HL-60 (cell line): ENCODE measurements around the gene SLC45A1.

Experiments used
- DNase-seq, 2 experiments: peaks; one replicate each; pipeline ENCODE4 v3.0.0-alpha.2; 2010 to 2020; ENCODE audit warnings: low read depth in 1 of 2, low spot score in 1 of 2
- H3K27ac ChIP-seq: fragments of 250-450 bp; sonication (Bioruptor Pico); replicated peaks from 2 replicates; pipeline ENCODE4 v1.5.1; 2020; ENCODE audit warnings: mild to moderate bottlenecking, moderate library complexity
- H3K27me3 ChIP-seq: fragments of 250-450 bp; sonication (Bioruptor Pico); 2 replicates; pipeline ENCODE4 v1.5.1; 2021; ENCODE audit warnings: mild to moderate bottlenecking, moderate library complexity; ENCODE audit not compliant: insufficient read depth, poor library complexity, severe bottlenecking
- H3K4me3 ChIP-seq: replicated peaks from 2 replicates; pipeline ENCODE4 v1.5.1; 2011; ENCODE audit warnings: mild to moderate bottlenecking, control low read depth, low read length; ENCODE audit not compliant: insufficient read depth
- CTCF ChIP-seq: IDR thresholded peaks from one replicate; pipeline ENCODE4 v1.5.1; 2011; ENCODE audit warnings: low read length, control low read depth, inconsistent platforms; ENCODE audit not compliant: insufficient read depth
- GABPA ChIP-seq: IDR thresholded peaks from 2 replicates; pipeline ENCODE4 v1.6.1; 2012; ENCODE audit warnings: low read depth
- POLR2AphosphoS5 ChIP-seq: IDR thresholded peaks from 2 replicates; pipeline ENCODE4 v1.6.1; 2012; ENCODE audit warnings: low read depth
- SPI1 ChIP-seq: IDR thresholded peaks from 2 replicates; pipeline ENCODE4 v1.6.1; 2012; ENCODE audit warnings: low read depth, mild to moderate bottlenecking, borderline replicate concordance
- TF ChIP-seq, protein P1 (sequence below): IDR thresholded peaks from 2 replicates; pipeline ENCODE4 v1.6.1; 2012; ENCODE audit warnings: low read depth; ENCODE audit not compliant: insufficient replicate concordance

The SLC45A1 gene

DNA sequence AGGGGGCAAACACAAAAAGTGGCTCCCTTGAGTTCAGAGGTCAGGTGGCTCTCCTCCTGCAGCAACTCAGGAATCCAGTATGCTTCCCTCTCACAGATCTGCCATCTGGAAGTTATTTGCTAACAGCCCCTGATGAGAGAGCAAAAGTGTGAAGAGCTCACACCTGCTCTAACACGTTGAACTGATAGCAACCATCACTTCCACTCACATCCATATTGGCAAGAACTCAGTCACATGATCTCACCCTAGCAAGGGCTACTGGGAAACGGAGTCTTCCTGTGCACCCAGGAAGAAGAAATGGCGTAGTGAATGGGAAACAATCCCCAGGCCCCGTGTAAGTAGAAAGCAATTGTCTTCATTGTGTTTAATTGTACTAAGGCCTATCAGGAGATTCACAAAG lies 20.7 kb upstream of the SLC45A1 start:
- TF ChIP-seq POLR2AphosphoS5 (no peak), CTCF (no peak), GABPA (no peak), SPI1 (no peak)
- TF ChIP-seq, protein P1, sequence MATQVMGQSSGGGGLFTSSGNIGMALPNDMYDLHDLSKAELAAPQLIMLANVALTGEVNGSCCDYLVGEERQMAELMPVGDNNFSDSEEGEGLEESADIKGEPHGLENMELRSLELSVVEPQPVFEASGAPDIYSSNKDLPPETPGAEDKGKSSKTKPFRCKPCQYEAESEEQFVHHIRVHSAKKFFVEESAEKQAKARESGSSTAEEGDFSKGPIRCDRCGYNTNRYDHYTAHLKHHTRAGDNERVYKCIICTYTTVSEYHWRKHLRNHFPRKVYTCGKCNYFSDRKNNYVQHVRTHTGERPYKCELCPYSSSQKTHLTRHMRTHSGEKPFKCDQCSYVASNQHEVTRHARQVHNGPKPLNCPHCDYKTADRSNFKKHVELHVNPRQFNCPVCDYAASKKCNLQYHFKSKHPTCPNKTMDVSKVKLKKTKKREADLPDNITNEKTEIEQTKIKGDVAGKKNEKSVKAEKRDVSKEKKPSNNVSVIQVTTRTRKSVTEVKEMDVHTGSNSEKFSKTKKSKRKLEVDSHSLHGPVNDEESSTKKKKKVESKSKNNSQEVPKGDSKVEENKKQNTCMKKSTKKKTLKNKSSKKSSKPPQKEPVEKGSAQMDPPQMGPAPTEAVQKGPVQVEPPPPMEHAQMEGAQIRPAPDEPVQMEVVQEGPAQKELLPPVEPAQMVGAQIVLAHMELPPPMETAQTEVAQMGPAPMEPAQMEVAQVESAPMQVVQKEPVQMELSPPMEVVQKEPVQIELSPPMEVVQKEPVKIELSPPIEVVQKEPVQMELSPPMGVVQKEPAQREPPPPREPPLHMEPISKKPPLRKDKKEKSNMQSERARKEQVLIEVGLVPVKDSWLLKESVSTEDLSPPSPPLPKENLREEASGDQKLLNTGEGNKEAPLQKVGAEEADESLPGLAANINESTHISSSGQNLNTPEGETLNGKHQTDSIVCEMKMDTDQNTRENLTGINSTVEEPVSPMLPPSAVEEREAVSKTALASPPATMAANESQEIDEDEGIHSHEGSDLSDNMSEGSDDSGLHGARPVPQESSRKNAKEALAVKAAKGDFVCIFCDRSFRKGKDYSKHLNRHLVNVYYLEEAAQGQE, result no peak
- Histone ChIP-seq H3K27me3 (no peaks in the 10 kb centered on the region), H3K27ac (no peak overlapping the region), H3K4me3 (no peak overlapping the region)
- no peak for DNase-seq

GRCh38 chr1:8299963-8300362 lies 18.0 kb upstream of the SLC45A1 start:
- DNase-seq, result no peak
- Histone ChIP-seq H3K4me3 (no peak overlapping the region), H3K27me3 (peaks cover 2% of the 10 kb centered on the region), H3K27ac (no peak overlapping the region)
- no peak for TF ChIP-seq SPI1
- no peak for TF ChIP-seq POLR2AphosphoS5
- TF ChIP-seq, protein P1, result no peak
- no peak for TF ChIP-seq CTCF
- TF ChIP-seq GABPA, result no peak

DNA sequence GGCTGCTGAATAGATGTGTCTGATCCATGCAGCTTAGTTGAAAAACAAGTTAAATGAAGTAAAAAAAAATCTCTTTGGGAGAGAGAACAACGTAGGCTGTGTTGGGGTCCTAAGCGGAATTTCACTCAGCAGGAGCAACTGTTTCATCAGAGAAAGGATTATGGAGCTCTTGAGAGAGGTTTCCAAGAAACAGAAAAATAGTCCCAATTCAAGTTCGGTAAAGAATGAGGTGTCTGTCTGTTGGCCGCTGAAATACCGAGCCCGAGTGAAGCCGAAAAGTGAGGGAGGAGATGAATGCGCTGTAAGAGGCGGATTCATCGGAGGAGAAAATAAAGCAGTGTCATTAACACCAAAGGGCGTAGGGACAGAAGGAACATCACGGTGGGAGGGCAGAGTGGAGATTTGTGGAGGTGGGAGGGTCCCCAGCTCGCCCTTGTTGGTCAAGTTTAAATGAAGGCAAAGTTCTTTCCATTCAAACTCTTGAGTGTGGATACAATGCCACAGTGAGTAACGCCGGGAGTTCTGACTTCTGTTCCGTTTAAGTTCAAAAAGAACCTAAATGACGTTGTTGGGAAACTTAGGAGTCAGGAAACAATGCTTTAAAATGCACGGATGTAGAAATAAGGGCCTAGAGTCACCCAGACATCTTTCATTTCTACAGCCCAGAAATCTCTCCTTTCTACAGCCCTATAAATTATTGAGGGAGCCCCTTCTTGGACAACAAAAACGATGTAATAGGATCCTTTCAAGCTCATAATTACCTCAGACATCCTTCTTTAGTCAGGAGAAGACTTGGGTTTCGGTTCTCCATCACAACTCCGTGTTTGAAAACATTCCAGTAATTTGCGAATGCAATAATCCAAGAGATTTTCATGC lies 15.6 kb upstream of the SLC45A1 start:
- Histone ChIP-seq H3K27ac (no peak overlapping the region), H3K27me3 (peaks cover 2% of the 10 kb centered on the region), H3K4me3 (no peak overlapping the region)
- DNase-seq, result no peak
- TF ChIP-seq GABPA (no peak), POLR2AphosphoS5 (no peak)

DNA sequence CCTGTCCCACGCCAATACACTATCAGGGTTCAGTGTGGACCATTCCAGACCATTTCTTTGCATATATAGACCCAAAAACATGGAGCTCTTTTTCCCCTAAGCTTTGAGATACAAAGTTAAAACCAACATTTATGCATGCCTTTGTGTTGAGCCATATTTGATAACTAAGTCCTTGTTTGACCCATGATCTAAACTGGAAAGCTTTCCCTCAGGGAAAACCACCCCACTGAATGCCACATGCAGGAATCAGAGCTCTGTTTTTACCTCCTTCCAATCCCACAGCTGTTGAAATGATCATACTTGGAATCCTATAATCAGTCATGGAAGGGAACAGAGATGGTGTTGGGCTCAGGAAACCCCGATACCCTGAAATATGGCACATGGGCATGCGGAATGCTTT lies 14.8 kb upstream of the SLC45A1 start:
- Histone ChIP-seq H3K27me3 (peaks cover 2% of the 10 kb centered on the region), H3K4me3 (no peak overlapping the region), H3K27ac (no peak overlapping the region)
- DNase-seq, result no peak
- TF ChIP-seq GABPA (no peak), CTCF (no peak), SPI1 (no peak), POLR2AphosphoS5 (no peak)
- TF ChIP-seq, protein P1, result no peak
